DND-41 (cell line): ENCODE results near the gene CSNK1G3.

Experiments used
- CTCF ChIP-seq: IDR thresholded peaks from 2 replicates; pipeline ENCODE4 v1.5.1; 2012; ENCODE audit warnings: borderline replicate concordance, low read length, moderate library complexity, mild to moderate bottlenecking; ENCODE audit not compliant: poor library complexity, severe bottlenecking; ENCODE audit errors: extremely low read depth
- EZH2 ChIP-seq: IDR thresholded peaks from 3 replicates; pipeline ENCODE4 v1.6.1; 2012; ENCODE audit warnings: borderline replicate concordance, low read depth, mild to moderate bottlenecking, moderate library complexity, low read length, inconsistent platforms; ENCODE audit not compliant: severe bottlenecking

- TF ChIP-seq EZH2, result no peak
- peak; percentile 59 for TF ChIP-seq CTCF
Observed at GRCh38 chr5:123545506-123545905, 33.5 kb downstream of the CSNK1G3 start.
